HEK293 (cell line): Measurements from ENCODE around the gene NAA35.
A peak's percentile ranks its signal among the peaks of the same experiment; 100 is the strongest.

Experiments used
- CTCF ChIA-PET: fragments of 350-600 bp; formaldehyde crosslinking; extraction: SDS; loops from one replicate; lab custom pipeline; 2021; ENCODE audit warnings: antibody characterized with exemption; lab: Yijun Ruan, JAX
- POLR2A ChIA-PET: fragments of 300-600 bp; formaldehyde crosslinking; extraction: SDS; loops from one replicate; lab custom pipeline; 2020; ENCODE audit warnings: antibody characterized with exemption, inconsistent platforms; lab: Yijun Ruan, JAX
- H3K27ac ChIP-seq: fragments of 200-500 bp; sonication (Bioruptor generic); 2 replicates; pipeline ENCODE4 v1.5.1; 2014; ENCODE audit warnings: low read depth, low read length, control low read depth, inconsistent platforms; ENCODE audit errors: extremely low read depth
- H3K36me3 ChIP-seq, 2 experiments: fragments of 200-500 bp in 1 of 2; sonication (Bioruptor generic) in 1 of 2; 1 replicate in 1 of 2; 2 replicates in 1 of 2; pipeline ENCODE4 v1.5.1; 2014 to 2017; ENCODE audit warnings: inconsistent platforms in 2 of 2, low read length in 2 of 2; ENCODE audit not compliant: control insufficient read depth in 2 of 2, insufficient read depth in 1 of 2
- H3K4me1 ChIP-seq: fragments of 200-500 bp; sonication (Bioruptor generic); 2 replicates; pipeline ENCODE4 v1.5.1; 2014; ENCODE audit warnings: mild to moderate bottlenecking, low read length, inconsistent platforms; ENCODE audit not compliant: control insufficient read depth, insufficient read depth
- H3K4me3 ChIP-seq: 2 replicates; pipeline ENCODE4 v1.5.1; 2011; ENCODE audit warnings: low read depth, mild to moderate bottlenecking, control low read depth, low read length, moderate library complexity
- H3K9me3 ChIP-seq: fragments of 200-500 bp; sonication (Bioruptor generic); 2 replicates; pipeline ENCODE4 v1.5.1; 2014; ENCODE audit warnings: low read depth, low read length, inconsistent platforms; ENCODE audit not compliant: control insufficient read depth, insufficient read depth
- CTCF ChIP-seq: fragments of 450-650 bp; formaldehyde crosslinking; IDR thresholded peaks from 2 replicates; pipeline ENCODE4 v1.5.1; 2016; ENCODE audit warnings: missing biosample characterization, missing genetic modification characterization
- ELK4 ChIP-seq: IDR thresholded peaks from 2 replicates; pipeline ENCODE4 v1.6.1; 2011; ENCODE audit warnings: mild to moderate bottlenecking, low read depth, low read length, borderline replicate concordance
- KLF1 ChIP-seq: fragments of 450-650 bp; formaldehyde crosslinking; IDR thresholded peaks from 2 replicates; pipeline ENCODE4 v1.5.1; 2016; ENCODE audit warnings: missing biosample characterization, missing genetic modification characterization
- PBX3 ChIP-seq: sonication (generic); formaldehyde crosslinking; IDR thresholded peaks from 2 replicates; pipeline ENCODE4 v1.8.1; 2022; ENCODE audit warnings: mild to moderate bottlenecking, moderate library complexity, missing genetic modification reagents
- PRDM10 ChIP-seq: fragments of 450-650 bp; formaldehyde crosslinking; IDR thresholded peaks from 2 replicates; pipeline ENCODE4 v1.5.1; 2016; ENCODE audit warnings: missing biosample characterization, missing genetic modification characterization
- ZFHX2 ChIP-seq: fragments of 450-650 bp; formaldehyde crosslinking; conservative IDR thresholded peaks from 2 replicates; pipeline ENCODE4 v1.5.1; 2016; ENCODE audit warnings: missing biosample characterization, missing genetic modification characterization
- ZFP3 ChIP-seq: fragments of 450-650 bp; formaldehyde crosslinking; IDR thresholded peaks from 2 replicates; pipeline ENCODE4 v1.5.1; 2016; ENCODE audit warnings: low read depth, missing biosample characterization, missing genetic modification characterization
- ZNF121 ChIP-seq: fragments of 450-650 bp; formaldehyde crosslinking; IDR thresholded peaks from 2 replicates; pipeline ENCODE4 v1.5.1; 2016; ENCODE audit warnings: missing biosample characterization, missing genetic modification characterization
- ZNF211 ChIP-seq: fragments of 450-650 bp; formaldehyde crosslinking; IDR thresholded peaks from 2 replicates; pipeline ENCODE4 v1.5.1; 2016; ENCODE audit warnings: low read depth, missing biosample characterization, missing genetic modification characterization
- ZNF23 ChIP-seq: fragments of 450-650 bp; formaldehyde crosslinking; IDR thresholded peaks from 2 replicates; pipeline ENCODE4 v1.5.1; 2016; ENCODE audit warnings: missing biosample characterization, missing genetic modification characterization, borderline replicate concordance
- ZNF473 ChIP-seq: fragments of 450-650 bp; formaldehyde crosslinking; IDR thresholded peaks from 2 replicates; pipeline ENCODE4 v1.5.1; 2017; ENCODE audit warnings: missing biosample characterization, missing genetic modification characterization
- ZNF560 ChIP-seq: fragments of 450-650 bp; formaldehyde crosslinking; IDR thresholded peaks from 2 replicates; pipeline ENCODE4 v1.5.1; 2017; ENCODE audit warnings: missing biosample characterization, missing genetic modification characterization, borderline replicate concordance
- ZNF585B ChIP-seq: fragments of 450-650 bp; formaldehyde crosslinking; IDR thresholded peaks from 2 replicates; pipeline ENCODE4 v1.5.1; 2016; ENCODE audit warnings: missing biosample characterization, missing genetic modification characterization
- ZNF596 ChIP-seq: fragments of 450-650 bp; IDR thresholded peaks from 2 replicates; pipeline ENCODE4 v1.5.0; 2018; ENCODE audit warnings: missing biosample characterization, mild to moderate bottlenecking, missing genetic modification characterization, moderate library complexity
- ZNF624 ChIP-seq: fragments of 450-650 bp; formaldehyde crosslinking; IDR thresholded peaks from 2 replicates; pipeline ENCODE4 v1.5.1; 2017; ENCODE audit warnings: missing biosample characterization, missing genetic modification characterization
- ZNF654 ChIP-seq: fragments of 450-650 bp; formaldehyde crosslinking; IDR thresholded peaks from 2 replicates; pipeline ENCODE4 v1.5.1; 2016; ENCODE audit warnings: low read depth, missing biosample characterization, missing genetic modification characterization
- ZSCAN16 ChIP-seq: fragments of 450-650 bp; formaldehyde crosslinking; IDR thresholded peaks from 2 replicates; pipeline ENCODE4 v1.5.1; 2016; ENCODE audit warnings: missing biosample characterization, missing genetic modification characterization
- ZSCAN4 ChIP-seq: fragments of 450-650 bp; formaldehyde crosslinking; IDR thresholded peaks from 2 replicates; pipeline ENCODE4 v1.5.1; 2017; ENCODE audit warnings: missing biosample characterization, missing genetic modification characterization

NAA35 gene

GRCh38 chr9:86043999-86044398 lies 103.1 kb downstream of the NAA35 start:
- TF ChIP-seq ZNF654 (tag by site-specific recombination), result 0 out of 2 replicates have a peak, but pooled peaks have one; percentile 22
- TF ChIP-seq ZNF624 (tag by site-specific recombination), result no peak
- peak; percentile 60; the same call in 1 of the 2 replicates for TF ChIP-seq CTCF (tag by site-specific recombination)
- no peak for TF ChIP-seq ZNF596 (tag by site-specific recombination)
- no peak for TF ChIP-seq ZFHX2 (tag by site-specific recombination)
- TF ChIP-seq ZNF473, result no peak
- no peak for TF ChIP-seq ZNF23 (tag by site-specific recombination)
- POLR2A ChIA-PET, result interaction anchor here (0.6 kb wide), 1 partner anchor 167 kb away, joined by 3 read pairs; no protein-coding TSS in a partner anchor
- CTCF ChIA-PET, result interaction anchor here (0.5 to 3.3 kb wide), 8 partner anchors 11 to 314 kb away, joined by 3 to 16 read pairs (median 3); no protein-coding TSS in a partner anchor

GRCh38 chr9:86045654-86046053 lies 104.7 kb downstream of the NAA35 start:
- Histone ChIP-seq H3K4me1 (no peaks in the 10 kb centered on the region), H3K36me3 (peaks cover 0 to 27% of the 10 kb centered on the region in 2 experiments; a peak in 2 of 3 replicates), H3K4me3 (no peak overlapping the region), H3K9me3 (no peaks in the 10 kb centered on the region), H3K27ac (no peak overlapping the region)
- ChIA-PET POLR2A (no interaction called here), CTCF (interaction anchor here (0.6 to 1.0 kb wide), 5 partner anchors 12 to 356 kb away, joined by 3 read pairs; no protein-coding TSS in a partner anchor)
- TF ChIP-seq PBX3 (CRISPR knock-in tag), result no peak
- 0 out of 2 replicates have a peak, but pooled peaks have one; percentile 10 for TF ChIP-seq ZSCAN4 (tag by site-specific recombination)
- TF ChIP-seq PRDM10 (tag by site-specific recombination), result 0 out of 2 replicates have a peak, but pooled peaks have one; percentile 15

More at GRCh38 chr9:86043999-86044398, 103.1 kb downstream of the NAA35 start:
- Histone ChIP-seq H3K9me3 (no peaks in the 10 kb centered on the region), H3K4me3 (no peak overlapping the region), H3K27ac (no peak overlapping the region), H3K36me3 (peaks cover 0 to 41% of the 10 kb centered on the region in 2 experiments; a peak in 2 of 3 replicates), H3K4me1 (no peaks in the 10 kb centered on the region)

GRCh38 chr9:86046071-86046636 lies 105.2 kb downstream of the NAA35 start:
- ChIA-PET POLR2A (no interaction called here), CTCF (interaction anchor here (0.6 to 1.0 kb wide), 5 partner anchors 13 to 356 kb away, joined by 3 read pairs; no protein-coding TSS in a partner anchor)
- peaks cover 0 to 25% of the 10 kb centered on the region in 2 experiments; a peak in 2 of 3 replicates for H3K36me3 ChIP-seq
- no peak overlapping the region for H3K4me3 ChIP-seq
- H3K27ac ChIP-seq, result no peak overlapping the region
- H3K4me1 ChIP-seq, result no peaks in the 10 kb centered on the region
- no peaks in the 10 kb centered on the region for H3K9me3 ChIP-seq
- TF ChIP-seq ZNF211, result no peak
- TF ChIP-seq ZNF121 (tag by site-specific recombination), result no peak
- no peak for TF ChIP-seq ZSCAN4 (tag by site-specific recombination)
- TF ChIP-seq ELK4, result no peak
- TF ChIP-seq ZNF560 (tag by site-specific recombination), result no peak
- no peak for TF ChIP-seq ZNF585B (tag by site-specific recombination)
- TF ChIP-seq KLF1 (tag by site-specific recombination), result no peak
- no peak for TF ChIP-seq ZFP3
- no peak for TF ChIP-seq ZSCAN16 (tag by site-specific recombination)
